RWPE2 (cell line): ENCODE results near the gene CHCHD6.

ENCODE experiments used
- ATAC-seq: fragments of 200-7000 bp; cut with Tn5 transposase; 3 replicates; pipeline ENCODE4 v1.9.1; 2021; ENCODE audit warnings: low read depth
- DNase-seq: peaks from one replicate; pipeline ENCODE4 v3.0.0-alpha.2; 2020; ENCODE audit warnings: low spot score
- H3K27ac ChIP-seq: fragments of 450-650 bp; 2 replicates; pipeline ENCODE4 v1.5.1; 2017; ENCODE audit warnings: mild to moderate bottlenecking; ENCODE audit not compliant: poor library complexity, severe bottlenecking
- H3K27me3 ChIP-seq: fragments of 250-450 bp; sonication (Bioruptor Pico); 2 replicates; pipeline ENCODE4 v1.5.1; 2021; ENCODE audit warnings: mild to moderate bottlenecking, moderate library complexity; ENCODE audit not compliant: insufficient read depth, poor library complexity, severe bottlenecking
- H3K36me3 ChIP-seq: fragments of 250-450 bp; sonication (Bioruptor Pico); 2 replicates; pipeline ENCODE4 v1.5.1; 2020; ENCODE audit warnings: low read depth, mild to moderate bottlenecking, moderate library complexity
- H3K4me1 ChIP-seq: fragments of 250-450 bp; sonication (Bioruptor Pico); 2 replicates; pipeline ENCODE4 v1.5.1; 2021; ENCODE audit warnings: mild to moderate bottlenecking, moderate library complexity; ENCODE audit not compliant: insufficient read depth, poor library complexity, severe bottlenecking
- H3K4me3 ChIP-seq: fragments of 250-450 bp; sonication (Bioruptor Pico); 2 replicates; pipeline ENCODE4 v1.5.1; 2021; ENCODE audit warnings: mild to moderate bottlenecking, moderate library complexity; ENCODE audit not compliant: severe bottlenecking
- H3K9me3 ChIP-seq: fragments of 250-450 bp; sonication (Bioruptor Pico); 2 replicates; pipeline ENCODE4 v1.5.1; 2021; ENCODE audit warnings: mild to moderate bottlenecking, moderate library complexity; ENCODE audit not compliant: severe bottlenecking
- CTCF ChIP-seq: fragments of 450-650 bp; IDR thresholded peaks from one replicate; pipeline ENCODE4 v1.5.1; 2017; ENCODE audit warnings: mild to moderate bottlenecking, moderate library complexity; ENCODE audit not compliant: poor library complexity, severe bottlenecking

The CHCHD6 gene

GRCh38 chr3:126977821-126978220 lies 273.8 kb downstream of the CHCHD6 start:
- Histone ChIP-seq H3K27ac (no peak overlapping the region), H3K27me3 (no peaks in the 10 kb centered on the region), H3K9me3 (peaks cover 10% of the 10 kb centered on the region), H3K36me3 (no peaks in the 10 kb centered on the region), H3K4me1 (peaks cover 5% of the 10 kb centered on the region), H3K4me3 (no peak overlapping the region)
- no peak for TF ChIP-seq CTCF
- ATAC-seq (no peak), DNase-seq (no peak)

GRCh38 chr3:126978291-126978690 lies 274.3 kb downstream of the CHCHD6 start:
- DNase-seq (no peak), ATAC-seq (no peak)
- no peak for TF ChIP-seq CTCF
- Histone ChIP-seq H3K36me3 (no peaks in the 10 kb centered on the region), H3K9me3 (peaks cover 10% of the 10 kb centered on the region), H3K4me1 (peaks cover 5% of the 10 kb centered on the region), H3K27me3 (no peaks in the 10 kb centered on the region), H3K27ac (no peak overlapping the region), H3K4me3 (no peak overlapping the region)

GRCh38 chr3:126979046-126979628 lies 275.1 kb downstream of the CHCHD6 start:
- Histone ChIP-seq H3K27ac (no peak overlapping the region), H3K9me3 (peaks cover 10% of the 10 kb centered on the region), H3K4me3 (no peak overlapping the region), H3K27me3 (no peaks in the 10 kb centered on the region), H3K36me3 (no peaks in the 10 kb centered on the region), H3K4me1 (peaks cover 5% of the 10 kb centered on the region)
- no peak for TF ChIP-seq CTCF
- DNase-seq (no peak), ATAC-seq (no peak)

GRCh38 chr3:126980266-126980811 lies 276.3 kb downstream of the CHCHD6 start:
- no peak overlapping the region for H3K4me3 ChIP-seq
- no peak overlapping the region for H3K27ac ChIP-seq
- ATAC-seq (no peak), DNase-seq (no peak)
- H3K27me3 ChIP-seq, result no peaks in the 10 kb centered on the region
- H3K9me3 ChIP-seq, result peaks cover 2% of the 10 kb centered on the region
- H3K36me3 ChIP-seq, result no peaks in the 10 kb centered on the region
- TF ChIP-seq CTCF, result no peak
- H3K4me1 ChIP-seq, result peaks cover 5% of the 10 kb centered on the region

GRCh38 chr3:126982126-126982470 lies 278.1 kb downstream of the CHCHD6 start:
- DNase-seq (no peak), ATAC-seq (peak; percentile 3; the same call in 2 of the 3 replicates)
- Histone ChIP-seq H3K4me3 (peak overlapping the region; percentile 75), H3K9me3 (no peaks in the 10 kb centered on the region), H3K36me3 (peaks cover 5% of the 10 kb centered on the region; the same call in 1 of the 2 replicates), H3K27me3 (no peaks in the 10 kb centered on the region), H3K4me1 (peaks cover 5% of the 10 kb centered on the region), H3K27ac (peak overlapping the region; percentile 5)
- no peak for TF ChIP-seq CTCF
